ENCODE data around the gene DOCK10.

DNA sequence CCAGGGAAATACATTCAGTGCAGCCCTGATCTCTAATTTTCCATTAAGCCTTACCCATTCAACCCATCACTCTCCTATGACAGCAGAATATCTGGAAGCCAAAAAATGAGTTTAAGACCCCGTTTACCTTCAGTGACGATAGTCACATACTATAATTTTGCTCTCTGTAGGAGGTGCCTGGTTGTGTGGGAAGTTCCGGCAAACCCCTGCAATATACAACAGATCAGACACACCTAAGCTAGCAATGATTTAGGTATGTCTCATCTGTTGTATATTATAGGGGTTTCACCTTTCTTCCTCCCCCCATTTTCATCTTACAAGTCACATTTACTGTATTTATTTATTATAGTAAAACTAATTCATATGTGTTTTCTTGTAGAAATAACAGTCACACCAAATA lies 101.7 kb downstream of the DOCK10 start:
- TF ChIP-seq CHD1 (IDR thresholded peaks at IDR 0.05; ENCODE audit: low read depth, low read length) (no peak), RBBP5 (conservative IDR thresholded peaks at IDR 0.05) (no peak), EZH2 (IDR thresholded peaks at IDR 0.05; ENCODE audit: borderline replicate concordance, control insufficient read depth, low read depth, low read length) (no peak)
- TF ChIP-seq, protein P1, sequence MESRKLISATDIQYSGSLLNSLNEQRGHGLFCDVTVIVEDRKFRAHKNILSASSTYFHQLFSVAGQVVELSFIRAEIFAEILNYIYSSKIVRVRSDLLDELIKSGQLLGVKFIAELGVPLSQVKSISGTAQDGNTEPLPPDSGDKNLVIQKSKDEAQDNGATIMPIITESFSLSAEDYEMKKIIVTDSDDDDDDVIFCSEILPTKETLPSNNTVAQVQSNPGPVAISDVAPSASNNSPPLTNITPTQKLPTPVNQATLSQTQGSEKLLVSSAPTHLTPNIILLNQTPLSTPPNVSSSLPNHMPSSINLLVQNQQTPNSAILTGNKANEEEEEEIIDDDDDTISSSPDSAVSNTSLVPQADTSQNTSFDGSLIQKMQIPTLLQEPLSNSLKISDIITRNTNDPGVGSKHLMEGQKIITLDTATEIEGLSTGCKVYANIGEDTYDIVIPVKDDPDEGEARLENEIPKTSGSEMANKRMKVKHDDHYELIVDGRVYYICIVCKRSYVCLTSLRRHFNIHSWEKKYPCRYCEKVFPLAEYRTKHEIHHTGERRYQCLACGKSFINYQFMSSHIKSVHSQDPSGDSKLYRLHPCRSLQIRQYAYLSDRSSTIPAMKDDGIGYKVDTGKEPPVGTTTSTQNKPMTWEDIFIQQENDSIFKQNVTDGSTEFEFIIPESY (IDR thresholded peaks at IDR 0.05), result no peak
- TF ChIP-seq, protein P2, sequence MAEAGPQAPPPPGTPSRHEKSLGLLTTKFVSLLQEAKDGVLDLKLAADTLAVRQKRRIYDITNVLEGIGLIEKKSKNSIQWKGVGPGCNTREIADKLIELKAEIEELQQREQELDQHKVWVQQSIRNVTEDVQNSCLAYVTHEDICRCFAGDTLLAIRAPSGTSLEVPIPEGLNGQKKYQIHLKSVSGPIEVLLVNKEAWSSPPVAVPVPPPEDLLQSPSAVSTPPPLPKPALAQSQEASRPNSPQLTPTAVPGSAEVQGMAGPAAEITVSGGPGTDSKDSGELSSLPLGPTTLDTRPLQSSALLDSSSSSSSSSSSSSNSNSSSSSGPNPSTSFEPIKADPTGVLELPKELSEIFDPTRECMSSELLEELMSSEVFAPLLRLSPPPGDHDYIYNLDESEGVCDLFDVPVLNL (IDR thresholded peaks at IDR 0.05; ENCODE audit: low read depth, low read length), result no peak
